Activated naive CD4-positive, alpha-beta T cell (primary cell): ENCODE data around the gene SRMS.

Source experiments
- DNase-seq, 4 experiments: peaks; one replicate each; lab custom pipeline; 2025; lab: John Stamatoyannopoulos, UW

SRMS gene

DNA sequence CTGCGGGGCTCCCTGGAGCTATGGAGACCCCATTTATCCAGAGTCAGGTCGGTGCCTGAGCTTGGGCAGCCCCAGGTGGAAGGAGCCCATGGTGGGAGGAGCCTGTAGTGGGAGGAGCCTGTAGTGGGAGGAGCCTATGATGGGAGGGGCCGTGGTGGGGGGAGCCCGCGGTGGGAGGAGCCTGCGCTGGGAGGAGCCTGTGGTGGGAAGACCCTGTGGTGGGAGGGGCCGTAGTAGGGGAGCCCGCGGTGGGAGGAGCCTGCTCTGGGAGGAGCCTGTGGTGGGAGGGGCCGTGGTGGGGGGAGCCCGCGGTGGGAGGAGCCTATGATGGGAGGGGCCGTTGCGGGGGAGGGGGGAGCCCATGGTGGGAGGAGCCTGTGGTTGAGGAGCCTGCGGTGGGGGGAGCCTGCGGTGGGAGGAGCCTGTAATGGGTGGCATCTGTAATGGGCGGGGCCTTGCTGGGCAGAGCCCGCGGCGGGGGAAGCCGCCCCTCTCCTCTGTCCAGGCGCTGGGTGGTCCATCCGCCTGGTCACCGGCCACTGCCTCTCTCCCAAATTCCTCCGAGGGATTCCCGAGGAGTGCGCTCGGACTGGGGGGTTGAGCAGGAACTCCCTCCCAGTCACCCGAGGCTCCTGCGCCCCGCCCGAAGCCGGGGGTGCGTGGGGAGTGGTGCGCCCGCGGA lies 5.8 kb upstream of the SRMS start:
- peak; percentile 79 to 91 (median 90) for DNase-seq

DNA sequence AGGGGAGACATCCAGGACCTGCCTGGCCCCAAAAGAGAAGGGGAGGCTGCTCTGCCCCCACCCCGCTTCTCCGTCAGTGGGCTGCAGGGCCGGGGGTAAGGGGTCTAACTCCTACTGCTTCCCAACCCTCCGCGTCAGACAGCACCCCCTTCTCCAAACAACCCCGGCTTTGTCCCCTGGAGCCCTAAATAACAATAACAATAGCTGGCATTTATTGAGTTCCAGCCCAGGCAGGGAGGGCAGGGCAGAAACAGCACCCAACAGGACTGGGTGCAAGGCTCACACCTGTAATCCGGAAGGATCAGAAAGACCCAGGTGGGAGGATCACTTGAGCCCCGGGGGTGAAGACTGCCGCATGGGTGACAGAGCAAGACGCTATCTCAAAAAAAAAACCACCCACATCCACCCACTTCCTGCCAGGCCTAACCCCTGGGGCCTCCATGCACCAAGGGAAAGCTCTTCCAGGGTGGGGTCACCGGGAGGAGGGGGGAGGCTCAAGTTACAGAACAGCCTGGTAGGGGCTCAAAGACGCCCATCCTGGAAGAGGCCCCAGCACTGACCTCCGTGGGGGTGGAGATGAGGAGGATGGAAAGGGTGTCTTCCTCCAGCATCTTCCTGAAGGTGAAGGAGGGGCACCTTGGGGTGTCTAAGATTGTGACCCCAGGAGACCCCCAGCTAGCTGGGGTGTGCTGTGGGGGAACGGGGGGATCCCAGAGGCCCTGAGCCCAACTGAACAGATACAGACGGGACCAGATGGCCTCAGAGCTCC lies 5.1 kb upstream of the SRMS start:
- DNase-seq: peak in 1 of 4 experiments; percentile 40

DNA sequence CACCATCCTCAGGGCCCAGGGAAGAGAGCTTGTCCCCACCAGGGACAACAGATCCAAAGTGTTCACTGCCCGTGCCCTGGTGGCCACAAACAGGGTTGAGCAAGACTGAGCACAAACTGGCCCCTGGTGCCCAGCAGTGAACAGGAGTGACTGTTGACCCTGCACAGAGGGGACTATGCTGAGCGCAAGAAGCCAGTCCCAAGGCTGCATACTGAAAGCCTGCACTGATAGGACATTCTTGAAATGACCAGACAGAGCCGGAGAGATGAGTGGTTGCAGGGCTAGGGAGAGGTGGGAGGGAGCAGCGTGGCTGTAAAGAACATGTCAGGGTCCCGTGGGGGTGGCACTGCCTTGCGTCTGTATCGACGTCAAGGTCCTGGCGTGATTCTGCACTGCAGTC lies 3.5 kb upstream of the SRMS start:
- DNase-seq: no peak

DNA sequence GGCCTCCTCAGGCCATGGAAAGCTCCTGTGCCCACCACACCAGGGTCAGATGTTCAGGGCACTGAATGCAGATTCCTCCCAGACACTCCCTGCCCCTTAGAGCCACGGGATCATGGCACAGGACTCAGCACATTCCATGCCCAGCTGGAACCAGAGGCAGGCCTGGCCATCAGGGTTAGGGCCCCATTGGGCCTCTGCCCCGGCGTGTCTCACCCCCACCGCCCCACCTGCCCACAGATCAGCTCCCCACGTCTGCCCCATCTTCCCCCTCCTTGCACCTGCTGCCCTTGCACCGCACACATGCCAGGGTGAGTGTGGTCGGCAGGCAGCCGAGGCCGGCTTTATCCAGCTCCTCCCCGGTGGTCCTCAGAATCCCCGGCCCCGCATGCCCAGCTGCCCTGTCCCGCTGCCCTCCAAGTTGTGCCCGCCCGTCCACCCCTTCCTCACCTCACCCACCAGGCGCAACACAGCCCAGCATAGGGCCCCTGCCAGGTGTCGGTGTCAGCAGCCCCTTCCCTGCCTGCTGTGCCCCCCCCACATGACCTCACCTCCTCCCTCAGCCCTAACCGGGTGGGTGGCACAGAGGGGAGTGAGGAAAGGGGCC lies 2.2 kb upstream of the SRMS start:
- no peak for DNase-seq

DNA sequence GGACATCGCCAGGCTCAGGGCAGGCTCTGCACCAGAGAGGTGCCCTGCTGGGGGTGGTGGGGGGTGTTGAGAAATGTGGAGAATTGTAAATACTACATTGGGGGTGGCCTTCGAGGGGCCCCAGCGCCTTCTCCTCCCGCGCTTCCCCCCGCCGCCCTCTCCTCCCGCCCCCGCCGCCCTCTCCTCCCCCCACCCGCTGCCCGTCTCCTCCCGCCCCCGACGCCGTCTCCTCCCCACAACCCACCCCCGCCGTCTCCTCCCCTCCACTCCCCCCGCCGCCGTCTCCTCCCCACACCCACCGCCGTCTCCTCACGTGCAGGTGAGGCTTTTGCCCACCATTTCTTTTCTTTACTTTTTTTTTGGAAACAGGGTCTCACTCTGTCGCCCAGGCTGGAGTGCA lies 1.5 kb upstream of the SRMS start:
- DNase-seq: no peak

DNA sequence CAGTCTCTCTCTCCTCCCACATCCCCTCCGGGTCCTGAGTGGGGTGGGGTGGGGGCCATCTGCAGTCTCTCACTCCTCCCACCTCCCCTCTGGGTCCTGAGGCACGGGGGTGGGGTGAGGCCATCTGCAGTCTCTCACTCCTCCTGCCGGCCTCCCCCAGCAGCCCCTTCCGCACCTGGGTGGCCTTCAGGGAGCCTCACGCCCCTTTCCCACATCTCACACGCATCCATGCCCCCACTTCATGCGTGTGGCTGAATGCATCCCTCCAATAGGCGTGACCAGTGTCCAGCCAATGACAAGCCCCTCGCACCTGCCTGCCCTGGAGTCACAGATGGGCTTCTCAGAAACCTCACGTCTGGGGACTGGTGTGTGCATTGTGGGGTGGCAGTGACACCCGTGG lies 993 bp upstream of the SRMS start:
- no peak for DNase-seq

DNA sequence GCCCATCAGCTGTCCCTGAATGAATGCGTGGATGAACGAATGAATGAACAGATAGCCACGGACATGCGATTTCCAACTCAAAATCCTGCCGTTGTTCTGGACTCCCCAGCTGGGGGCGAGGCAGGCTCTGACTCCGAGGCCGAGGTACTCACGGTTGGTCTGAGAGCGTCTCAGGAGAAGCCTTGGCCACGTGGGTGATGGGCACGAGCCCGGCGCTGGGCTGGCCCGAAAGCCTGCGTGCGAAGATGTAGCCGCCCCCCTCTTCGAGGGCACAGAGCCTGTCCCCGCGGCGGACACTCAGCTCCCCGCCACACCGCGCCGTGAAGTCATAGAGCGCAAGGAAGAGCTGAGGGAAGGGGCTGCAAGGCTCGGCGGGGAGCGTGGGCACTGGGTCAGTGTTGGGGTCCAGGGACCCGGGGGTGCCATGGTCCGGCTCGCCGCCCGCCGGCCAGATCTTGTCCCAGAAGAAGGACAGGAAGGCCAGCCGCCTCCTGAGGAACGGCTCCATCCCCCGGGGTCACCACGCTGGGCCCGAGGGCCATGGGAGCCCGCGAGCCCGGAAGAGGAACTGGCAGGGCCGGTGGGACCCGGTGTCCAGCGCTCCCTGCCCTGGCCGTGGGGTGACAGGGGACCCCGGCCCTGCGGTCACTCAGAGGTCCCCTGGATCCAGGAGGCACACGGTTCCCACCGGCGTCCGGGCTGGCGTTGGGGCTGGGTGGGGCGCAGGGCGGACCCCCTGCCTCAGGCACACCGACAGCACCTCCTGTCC lies 409 bp downstream of the SRMS start:
- no peak for DNase-seq

DNA sequence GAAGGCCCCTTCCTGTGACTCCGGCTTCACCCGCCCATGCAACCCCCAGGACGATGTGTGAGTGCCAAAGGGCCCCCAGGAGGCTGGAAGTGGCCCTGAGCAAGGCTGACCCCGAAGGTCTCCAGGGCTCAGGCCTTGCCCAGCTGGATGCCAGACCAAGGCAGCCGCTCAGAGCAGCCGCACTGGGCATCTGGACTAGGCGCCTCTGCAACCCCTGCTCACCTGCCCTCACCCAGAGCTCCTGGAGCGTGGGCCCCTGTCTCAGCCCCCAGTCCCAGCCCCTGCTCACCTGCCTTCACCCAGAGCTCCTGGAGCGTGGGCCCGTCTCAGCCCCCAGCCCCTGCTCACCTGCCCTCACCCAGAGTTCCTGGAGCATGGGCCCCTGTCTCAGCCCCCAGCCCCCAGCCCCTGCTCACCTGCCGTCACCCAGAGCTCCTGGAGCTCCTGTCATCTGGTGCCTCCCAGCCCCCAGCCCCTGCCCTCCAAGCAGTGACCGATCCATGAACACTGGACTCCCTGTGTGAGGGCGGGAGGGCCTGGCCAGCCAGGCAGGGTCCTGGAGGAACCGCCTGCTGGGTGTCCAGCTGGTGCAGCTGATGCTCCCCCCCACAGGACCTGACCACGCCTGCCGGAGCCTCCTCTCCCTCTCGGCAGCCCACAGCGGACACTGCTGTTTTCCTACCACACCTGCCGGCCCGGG lies 1.1 kb downstream of the SRMS start:
- DNase-seq: no peak

DNA sequence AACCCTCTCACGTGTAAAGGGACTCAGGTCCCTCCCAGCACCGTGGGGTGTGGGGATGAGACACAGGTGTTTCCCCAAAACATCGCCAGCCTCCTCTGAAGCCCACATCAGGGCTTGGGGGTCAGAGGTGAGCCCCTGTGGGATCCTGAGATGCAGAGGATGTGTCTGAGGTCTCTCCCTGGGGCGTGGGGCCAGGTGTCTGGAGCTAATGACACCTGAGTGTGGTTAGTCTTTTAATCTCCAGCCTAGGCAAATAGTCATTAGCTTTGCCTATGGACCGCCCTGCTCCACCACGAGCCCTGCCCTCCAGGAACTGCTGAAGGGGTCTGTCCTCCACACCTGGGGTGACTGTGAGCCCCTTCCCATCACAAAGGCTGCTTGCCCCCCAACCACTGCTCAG lies 1.7 kb downstream of the SRMS start:
- no peak for DNase-seq

DNA sequence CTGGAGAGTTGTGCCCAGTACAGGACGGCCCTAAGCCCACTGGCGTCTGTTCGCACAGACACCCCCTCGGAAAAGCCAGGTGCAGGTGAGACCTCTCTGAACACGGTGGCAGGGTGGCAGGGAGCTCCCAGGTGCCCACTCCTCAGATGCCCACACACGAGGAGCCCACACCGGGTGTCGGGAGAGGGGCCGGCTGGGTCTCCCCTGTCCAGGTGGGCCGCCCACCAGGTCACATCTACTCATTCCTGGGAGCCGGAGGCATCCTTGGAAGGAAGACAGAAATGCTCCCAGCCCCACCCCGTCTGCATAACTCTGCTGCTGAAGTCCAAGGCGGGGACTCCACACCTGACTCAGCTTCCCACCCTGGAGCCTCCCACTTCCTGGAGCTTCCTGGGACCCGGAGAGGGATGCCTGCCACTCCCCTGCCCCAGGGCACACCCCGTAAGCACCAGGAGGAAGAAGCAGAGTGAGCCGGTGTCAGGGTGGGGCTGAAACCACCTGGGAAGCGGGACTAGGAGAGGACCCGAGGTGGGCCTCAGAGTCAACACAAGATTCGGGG lies 2.5 kb downstream of the SRMS start:
- no peak for DNase-seq

DNA sequence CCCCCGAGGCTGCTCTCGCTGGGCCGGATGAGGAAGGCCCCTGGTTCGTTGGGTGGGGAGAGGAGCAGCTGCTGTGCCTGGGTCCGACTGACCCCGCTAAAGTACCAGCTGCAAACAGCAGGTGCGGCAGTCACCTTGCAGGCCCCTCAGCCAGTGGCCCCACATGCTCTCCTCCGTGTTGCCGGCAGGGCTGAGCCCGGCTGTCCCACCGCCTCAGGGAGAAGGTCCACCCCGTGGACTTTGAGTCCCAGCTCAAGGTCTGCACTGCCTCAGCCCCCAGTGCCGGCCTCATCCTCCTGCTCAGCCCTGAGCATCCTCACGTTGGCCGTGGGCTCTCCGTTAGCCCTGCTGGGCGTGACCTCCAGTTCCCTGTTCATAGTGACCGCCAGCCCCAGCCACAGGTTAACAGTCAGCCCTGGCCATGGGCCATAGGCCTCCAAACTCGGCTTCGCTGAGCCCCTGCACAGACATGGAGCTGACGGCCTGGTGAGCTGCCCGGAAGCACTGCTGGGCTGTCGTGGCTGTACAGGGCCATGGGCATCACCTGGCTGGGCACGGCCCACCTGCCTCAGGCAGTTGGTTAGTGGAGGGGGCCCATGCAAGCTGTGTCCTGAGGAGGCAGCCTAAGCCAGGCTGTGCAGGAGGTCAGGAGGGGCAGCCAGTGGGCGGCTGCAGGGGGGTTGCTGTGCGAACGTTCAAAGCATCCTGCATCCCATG lies 3.1 kb downstream of the SRMS start:
- no peak for DNase-seq

DNA sequence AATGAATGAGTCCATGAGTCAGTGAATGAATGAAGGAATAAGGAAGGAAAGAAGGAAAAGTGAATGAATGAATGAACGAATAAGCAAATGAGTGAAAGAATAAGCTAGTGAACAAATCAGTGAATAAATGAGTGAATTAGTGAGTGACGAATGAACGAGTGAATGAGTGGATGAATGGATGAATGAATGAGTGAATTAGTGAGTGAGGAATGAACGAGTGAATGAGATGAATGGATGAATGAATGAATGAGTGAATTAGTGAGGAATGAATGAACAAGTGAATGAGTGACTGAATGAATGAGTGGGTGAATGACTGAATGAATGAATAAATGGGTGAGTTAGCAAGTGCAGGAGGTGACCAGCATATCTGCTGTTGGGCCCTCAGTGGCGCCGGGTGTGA lies 3.8 kb downstream of the SRMS start:
- DNase-seq: no peak

DNA sequence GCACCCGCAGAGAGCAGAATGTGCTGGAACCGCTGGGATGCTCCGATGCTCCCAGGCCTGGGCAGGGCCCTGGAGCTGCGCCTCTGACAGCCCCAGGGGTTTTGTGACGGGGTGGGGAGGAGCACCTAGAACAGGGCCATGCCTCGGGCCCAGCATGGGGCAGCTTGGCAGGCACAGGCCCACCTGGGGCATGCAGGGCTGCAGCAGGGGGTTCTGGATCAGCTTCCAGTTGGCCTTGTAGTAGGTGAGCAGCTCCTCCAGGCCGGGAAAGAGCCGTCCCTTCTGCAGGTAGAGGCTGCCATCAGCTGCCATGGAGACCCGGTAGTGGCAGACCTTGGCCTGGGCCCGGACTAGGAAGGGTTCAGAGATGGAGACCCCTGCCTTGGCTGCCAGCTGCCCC lies 4.4 kb downstream of the SRMS start:
- DNase-seq: no peak

DNA sequence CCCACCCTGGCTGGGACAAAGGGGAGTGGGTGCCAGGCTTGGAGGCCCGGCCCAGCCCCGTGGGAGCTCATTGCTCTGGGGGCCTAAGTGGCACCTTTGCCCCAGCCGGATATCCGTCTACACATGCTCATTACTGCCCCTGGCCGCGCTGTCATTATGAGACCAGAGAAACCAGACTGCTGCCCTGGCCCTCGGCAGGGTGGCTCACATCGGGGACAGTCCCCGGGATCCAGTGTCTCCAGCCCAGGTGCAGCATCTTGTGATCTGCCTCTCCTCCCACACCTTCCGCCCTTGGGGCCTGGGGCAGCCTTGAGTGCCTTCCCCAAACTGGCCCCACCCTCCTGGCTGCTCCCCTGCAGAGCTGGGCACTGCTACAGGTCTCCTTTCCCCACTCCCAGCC lies 4.9 kb downstream of the SRMS start:
- no peak for DNase-seq

DNA sequence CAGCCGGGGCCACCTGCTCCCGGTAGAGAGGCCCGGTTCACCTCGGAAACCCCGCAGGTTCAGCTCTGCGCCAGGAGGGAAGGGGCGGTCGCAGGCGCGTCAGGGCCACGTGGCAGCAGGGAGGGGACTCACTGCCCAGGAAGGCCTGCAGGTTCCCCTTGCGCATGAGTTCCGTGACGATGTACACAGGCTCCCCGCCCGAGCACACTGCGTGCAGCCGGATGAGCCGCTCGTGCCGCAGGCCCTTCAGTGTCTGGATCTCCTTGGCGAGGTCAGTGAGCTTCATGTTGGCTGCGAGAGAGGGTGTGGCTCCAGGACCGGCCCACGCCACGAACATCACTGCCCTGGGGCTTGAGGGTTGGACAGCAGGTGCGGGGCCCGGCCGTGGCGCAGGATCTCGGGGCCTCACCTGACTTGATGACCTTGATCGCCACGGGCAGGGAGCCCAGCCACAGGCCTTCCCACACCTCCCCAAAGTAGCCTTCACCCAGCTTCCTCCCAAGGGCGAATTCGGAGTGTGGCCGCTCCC lies 5.5 kb downstream of the SRMS start:
- DNase-seq: no peak

DNA sequence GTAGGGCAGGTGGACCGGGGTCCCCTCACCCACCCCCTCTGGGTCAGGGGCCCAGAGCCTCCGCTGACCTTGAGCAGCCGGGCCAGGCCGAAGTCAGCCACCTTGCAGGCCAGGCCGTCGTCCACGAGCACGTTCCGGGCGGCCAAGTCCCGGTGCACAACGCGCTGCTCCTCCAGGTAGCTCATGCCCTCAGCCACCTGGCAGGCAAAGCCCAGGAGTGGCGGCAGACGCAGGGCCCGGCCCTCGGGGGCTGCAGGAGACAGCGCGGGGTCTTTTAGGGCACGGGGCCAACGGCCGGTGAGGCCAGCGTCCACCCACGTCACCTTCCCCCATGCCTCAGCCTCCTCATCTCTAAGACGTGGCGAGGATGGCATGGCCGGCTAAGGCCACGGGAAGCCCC lies 6.2 kb downstream of the SRMS start:
- DNase-seq: no peak

DNA sequence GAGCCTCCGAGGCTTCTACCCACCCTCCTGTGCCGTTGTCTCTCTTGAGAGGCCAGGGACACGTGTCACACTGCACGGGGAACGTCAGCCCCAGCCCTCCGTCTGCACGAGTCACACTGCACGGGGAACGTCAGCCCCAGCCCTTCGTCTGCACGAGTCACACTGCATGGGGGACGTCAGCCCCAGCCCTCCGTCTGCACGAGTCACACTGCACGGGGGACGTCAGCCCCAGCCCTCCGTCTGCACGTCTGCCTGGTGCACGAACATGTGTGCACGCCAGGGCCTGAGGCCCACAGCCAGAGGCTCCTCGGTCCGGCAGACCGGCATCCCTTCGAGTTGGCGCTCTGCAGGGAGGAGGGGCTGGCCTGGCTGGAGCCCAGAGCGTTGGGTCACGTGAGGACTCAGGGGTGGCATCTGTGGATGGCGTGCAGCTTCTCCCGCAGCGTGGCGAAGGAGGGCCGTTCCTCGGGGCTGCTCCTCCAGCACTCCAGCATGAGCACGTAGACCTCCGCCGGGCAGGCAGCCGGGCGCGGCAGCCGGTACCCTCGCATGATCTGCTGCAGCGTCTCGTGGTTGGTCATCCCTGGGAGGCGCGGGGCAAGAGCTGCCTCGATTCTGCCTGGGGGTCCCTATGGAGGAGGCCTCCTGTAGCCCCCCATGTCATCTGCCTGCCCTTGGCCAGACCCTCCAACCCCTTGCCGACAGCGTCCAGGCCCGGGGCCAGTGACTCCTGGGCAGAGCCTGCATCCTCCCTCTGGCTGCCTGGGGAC lies 6.9 kb downstream of the SRMS start:
- no peak for DNase-seq

DNA sequence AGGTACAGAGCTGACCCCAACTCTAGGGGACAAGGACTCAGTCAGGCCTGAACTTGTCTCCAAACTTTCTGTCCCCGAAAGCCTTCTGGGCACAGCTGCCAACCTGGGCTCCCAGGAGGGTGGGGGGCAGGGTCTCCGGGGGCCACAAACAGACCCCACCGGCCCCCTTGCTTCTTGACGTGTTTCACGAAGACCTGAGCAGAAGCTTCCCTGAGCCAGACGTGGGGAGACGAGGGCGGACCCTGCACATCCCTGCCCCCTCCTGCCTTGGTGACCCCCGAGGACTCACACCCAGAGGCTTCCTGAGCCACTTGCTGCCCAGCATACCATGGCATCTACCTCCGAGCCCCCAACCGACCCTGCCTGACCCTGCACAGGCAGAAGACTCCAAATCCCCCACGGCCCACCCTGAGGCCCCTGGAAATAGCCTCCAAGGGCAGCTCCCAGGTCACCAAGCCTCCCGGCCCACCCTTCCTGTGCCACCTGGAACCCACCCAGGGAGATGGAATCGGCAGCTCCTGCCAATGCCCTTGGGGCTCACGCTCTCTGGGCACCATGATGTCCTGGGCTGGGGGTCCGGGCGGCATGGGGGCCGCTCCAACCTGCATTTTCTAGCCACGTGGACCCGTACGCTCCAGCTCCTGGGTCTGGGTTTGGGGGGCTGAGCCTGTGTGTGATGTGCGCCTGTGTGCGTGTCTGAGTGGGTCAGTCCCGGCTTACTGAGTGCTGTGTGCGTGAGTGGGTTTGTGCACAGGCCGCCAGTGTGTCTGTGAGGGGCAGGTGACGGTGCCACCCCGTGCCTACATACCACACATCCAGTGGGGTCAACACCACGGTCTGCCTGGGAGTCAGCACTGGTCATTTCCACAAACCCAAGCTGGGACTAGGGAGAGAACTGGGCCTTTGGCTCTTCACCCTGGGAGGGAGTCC lies 7.8 kb downstream of the SRMS start:
- DNase-seq: no peak

DNA sequence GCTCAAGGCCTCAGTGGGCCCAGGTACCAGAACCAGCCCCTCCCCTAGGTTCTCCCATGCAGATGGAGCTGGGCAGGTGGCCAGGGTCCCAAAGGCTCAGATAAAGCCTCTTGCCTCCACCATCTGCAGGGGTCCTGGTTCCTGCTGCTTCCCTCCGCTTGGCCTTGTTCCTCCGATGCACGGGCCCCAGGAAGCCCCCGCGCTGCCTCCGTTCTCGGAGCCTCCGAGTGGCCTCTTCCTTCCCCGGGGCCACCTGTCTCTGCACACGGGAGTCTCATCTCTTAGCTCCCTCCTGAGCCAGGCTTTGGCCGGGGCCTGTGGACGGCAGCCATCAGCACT lies 8.5 kb downstream of the SRMS start:
- DNase-seq: no peak
